GM12872 (cell line): ENCODE results near the gene MYO16.

Experiments used
- CTCF ChIP-seq: IDR thresholded peaks from 3 replicates; pipeline ENCODE4 v1.5.1; 2011; ENCODE audit warnings: low read depth, mild to moderate bottlenecking, low read length, moderate library complexity; ENCODE audit not compliant: insufficient read depth

Gene MYO16

GRCh38 chr13:108828086-108828815 lies 198.8 kb downstream of the MYO16 start:
- no peak for TF ChIP-seq CTCF

GRCh38 chr13:108830916-108831315 lies 201.5 kb downstream of the MYO16 start:
- no peak for TF ChIP-seq CTCF

GRCh38 chr13:108833531-108833930 lies 204.1 kb downstream of the MYO16 start:
- no peak for TF ChIP-seq CTCF

- no peak for TF ChIP-seq CTCF
Measured at GRCh38 chr13:108834193-108834592, 204.8 kb downstream of the MYO16 start.

- no peak for TF ChIP-seq CTCF
Measured at GRCh38 chr13:108835083-108835482, 205.7 kb downstream of the MYO16 start.

- TF ChIP-seq CTCF: no peak
Measured at GRCh38 chr13:108850691-108851090, 221.3 kb downstream of the MYO16 start.

GRCh38 chr13:108851660-108852059 lies 222.2 kb downstream of the MYO16 start:
- TF ChIP-seq CTCF: no peak

- no peak for TF ChIP-seq CTCF
Measured at GRCh38 chr13:108853031-108853430, 223.6 kb downstream of the MYO16 start.
